ENCODE data around the gene SERBP1. TPM values are rescaled to one million over a fixed set of nuclear protein-coding genes. Genes with fewer than 3 reads are reported as not detected.

Gene SERBP1
- total and polyA plus RNA-seq, 7 donors = 189 to 299 (median 226) TPM

DNA sequence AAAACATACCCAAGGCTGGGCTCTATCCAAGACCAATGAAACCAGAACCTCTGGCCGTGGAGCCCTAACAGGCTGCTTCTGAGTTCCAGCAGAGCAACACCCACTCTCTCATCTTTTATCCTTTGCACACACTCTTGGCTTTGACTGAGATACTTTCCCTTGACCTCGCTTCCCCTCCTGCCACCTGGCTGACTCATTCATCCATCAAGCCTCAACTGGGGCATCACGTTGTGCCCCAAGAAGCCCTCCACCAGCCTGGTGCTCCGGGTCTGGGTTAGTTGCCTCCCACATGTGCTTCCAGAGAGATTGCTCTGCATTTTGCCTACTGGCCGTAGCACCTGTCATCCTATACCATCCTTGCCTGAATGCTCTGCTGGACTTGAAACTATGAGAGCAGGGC lies 34.5 kb upstream of the SERBP1 start:
- ATAC-seq (peak in 2 of 4 donors; percentile 22 to 32), DNase-seq (no peak)
- H3K27me3 ChIP-seq (ENCODE audit: insufficient read depth in 3 of 3, low read length in 2 of 3) = no peaks in the 10 kb centered on the region
- WGBS, 3 donors = 28 to 39% (median 33%) methylated on average over 5 of the region's 5 CpGs
- TF ChIP-seq, protein P1, sequence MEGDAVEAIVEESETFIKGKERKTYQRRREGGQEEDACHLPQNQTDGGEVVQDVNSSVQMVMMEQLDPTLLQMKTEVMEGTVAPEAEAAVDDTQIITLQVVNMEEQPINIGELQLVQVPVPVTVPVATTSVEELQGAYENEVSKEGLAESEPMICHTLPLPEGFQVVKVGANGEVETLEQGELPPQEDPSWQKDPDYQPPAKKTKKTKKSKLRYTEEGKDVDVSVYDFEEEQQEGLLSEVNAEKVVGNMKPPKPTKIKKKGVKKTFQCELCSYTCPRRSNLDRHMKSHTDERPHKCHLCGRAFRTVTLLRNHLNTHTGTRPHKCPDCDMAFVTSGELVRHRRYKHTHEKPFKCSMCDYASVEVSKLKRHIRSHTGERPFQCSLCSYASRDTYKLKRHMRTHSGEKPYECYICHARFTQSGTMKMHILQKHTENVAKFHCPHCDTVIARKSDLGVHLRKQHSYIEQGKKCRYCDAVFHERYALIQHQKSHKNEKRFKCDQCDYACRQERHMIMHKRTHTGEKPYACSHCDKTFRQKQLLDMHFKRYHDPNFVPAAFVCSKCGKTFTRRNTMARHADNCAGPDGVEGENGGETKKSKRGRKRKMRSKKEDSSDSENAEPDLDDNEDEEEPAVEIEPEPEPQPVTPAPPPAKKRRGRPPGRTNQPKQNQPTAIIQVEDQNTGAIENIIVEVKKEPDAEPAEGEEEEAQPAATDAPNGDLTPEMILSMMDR (IDR thresholded peaks at IDR 0.05) = no peak
- no peaks in the 10 kb centered on the region for H3K9me3 ChIP-seq
- no peaks in the 10 kb centered on the region for H3K36me3 ChIP-seq (ENCODE audit: insufficient read depth in 1 of 2, low read depth in 1 of 2)
- intact Hi-C loops (cut with DNase I) = loop anchor here in 1 of 2 donors (5.0 kb wide), 1 partner anchor 97 kb away; no protein-coding TSS in a partner anchor
- peaks cover 67% of the 10 kb centered on the region for H3K4me1 ChIP-seq
- peak overlapping the region; percentile 81 for H3K27ac ChIP-seq
- H3K4me3 ChIP-seq = no peak overlapping the region

- H3K27ac ChIP-seq = peak overlapping the region; percentile 81
- DNase-seq = no peak
Observed at GRCh38 chr1:67464058-67464457, 33.9 kb upstream of the SERBP1 start.

GRCh38 chr1:67463298-67463955 lies 33.2 kb upstream of the SERBP1 start:
- Histone ChIP-seq H3K36me3 (ENCODE audit: insufficient read depth in 1 of 2, low read depth in 1 of 2) (no peaks in the 10 kb centered on the region), H3K27me3 (ENCODE audit: insufficient read depth in 3 of 3, low read length in 2 of 3) (no peaks in the 10 kb centered on the region), H3K4me1 (peaks cover 62% of the 10 kb centered on the region), H3K9me3 (no peaks in the 10 kb centered on the region), H3K27ac (peak overlapping the region; percentile 81), H3K4me3 (peak overlapping the region; percentile 1)
- no peak for DNase-seq
- ATAC-seq = peak; percentile 35 to 53 (median 48)
- intact Hi-C loops (cut with DNase I) = no loop called here
- 28 to 48% (median 30%) methylated on average over 7 of the region's 7 CpGs for WGBS, 3 donors
- TF ChIP-seq, protein P1 (IDR thresholded peaks at IDR 0.05) = no peak

More at GRCh38 chr1:67464058-67464457, 33.9 kb upstream of the SERBP1 start:
- H3K4me1 ChIP-seq = peaks cover 68% of the 10 kb centered on the region
- TF ChIP-seq, protein P1 (IDR thresholded peaks at IDR 0.05) = no peak
- intact Hi-C loops (cut with DNase I) = no loop called here
- H3K9me3 ChIP-seq = no peaks in the 10 kb centered on the region
- H3K36me3 ChIP-seq (ENCODE audit: insufficient read depth in 1 of 2, low read depth in 1 of 2) = no peaks in the 10 kb centered on the region
- no peaks in the 10 kb centered on the region for H3K27me3 ChIP-seq (ENCODE audit: insufficient read depth in 3 of 3, low read length in 2 of 3)
- 84 to 90% (median 85%) methylated on average over 2 of the region's 2 CpGs for WGBS, 3 donors
- ATAC-seq = no peak
- H3K4me3 ChIP-seq = no peak overlapping the region

DNA sequence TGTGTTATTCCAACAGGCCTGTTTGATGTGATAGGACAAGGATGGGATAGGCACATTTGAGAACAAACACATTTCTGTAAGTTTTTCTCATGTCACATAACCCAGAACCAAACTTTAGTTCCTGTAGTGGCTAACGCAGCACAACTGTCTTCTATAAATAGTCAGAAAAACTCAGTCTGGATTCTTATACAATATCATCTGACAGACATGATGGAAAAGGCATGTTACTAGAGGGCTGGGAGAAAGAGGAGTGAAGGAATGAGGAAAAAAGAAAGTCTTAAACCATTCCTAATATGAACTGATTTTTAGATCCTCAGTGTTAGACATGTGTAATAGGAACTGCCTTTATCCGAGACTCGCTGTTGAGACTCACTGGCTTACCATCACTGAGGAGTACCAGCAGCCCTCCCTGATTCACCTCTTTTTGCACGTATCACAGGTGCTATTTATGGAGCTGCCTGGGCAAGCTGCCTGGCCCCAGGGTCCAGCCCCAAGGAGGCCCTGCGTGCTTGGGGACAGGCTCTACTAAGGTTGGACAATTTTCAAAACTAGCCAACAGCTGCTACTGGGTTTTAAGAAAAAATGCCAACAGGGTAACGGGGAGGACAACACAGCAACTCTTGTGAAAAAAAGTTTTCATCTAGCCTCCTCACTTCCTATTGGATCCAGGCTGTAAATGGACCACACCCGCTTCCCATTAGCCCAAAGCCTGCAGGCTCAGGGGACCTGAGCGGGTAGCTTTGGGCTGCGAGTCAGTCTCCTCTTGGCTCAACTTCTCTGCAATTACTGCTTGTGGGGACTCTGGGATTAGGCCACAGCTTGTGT lies 30.7 kb upstream of the SERBP1 start:
- Histone ChIP-seq H3K27me3 (ENCODE audit: insufficient read depth in 3 of 3, low read length in 2 of 3) (no peaks in the 10 kb centered on the region), H3K36me3 (ENCODE audit: insufficient read depth in 1 of 2, low read depth in 1 of 2) (no peaks in the 10 kb centered on the region), H3K27ac (peak overlapping the region; percentile 81), H3K4me3 (peak overlapping the region; percentile 29), H3K9me3 (no peaks in the 10 kb centered on the region), H3K4me1 (peaks cover 55% of the 10 kb centered on the region)
- intact Hi-C loops (cut with DNase I) = no loop called here
- WGBS, 3 donors = 12 to 15% (median 14%) methylated on average over 9 of the region's 9 CpGs
- TF ChIP-seq, protein P1 (IDR thresholded peaks at IDR 0.05) = no peak
- peak; percentile 44 to 83 for DNase-seq
- peak; percentile 84 to 93 (median 90) for ATAC-seq
